H9 (cell line): Measurements from ENCODE around the gene CFAP61. TPM values are rescaled to one million over a fixed set of nuclear protein-coding genes. Genes with fewer than 3 reads are reported as not detected.

ENCODE experiments used
- DNase-seq: peaks from one replicate; pipeline ENCODE4 v3.0.0-alpha.2; 2017
- H2AFZ ChIP-seq: one replicate; pipeline ENCODE4 v1.6.1; 2013; ENCODE audit warnings: mild to moderate bottlenecking, low read length, control low read depth, moderate library complexity
- H2AK5ac ChIP-seq: 2 replicates; pipeline ENCODE4 v1.6.1; 2013; ENCODE audit warnings: low read length, control low read depth, mixed read lengths; ENCODE audit not compliant: insufficient read length
- H2BK120ac ChIP-seq: one replicate; pipeline ENCODE4 v1.6.1; 2013; ENCODE audit warnings: low read depth, mild to moderate bottlenecking, low read length, control low read depth, inconsistent platforms; ENCODE audit not compliant: poor library complexity, severe bottlenecking
- H2BK12ac ChIP-seq: 2 replicates; pipeline ENCODE4 v1.6.1; 2013; ENCODE audit warnings: low read length, control low read depth, mixed read lengths, low read depth; ENCODE audit not compliant: insufficient read length
- H2BK15ac ChIP-seq: 2 replicates; pipeline ENCODE4 v1.6.1; 2013; ENCODE audit warnings: low read depth, low read length, control low read depth
- H2BK20ac ChIP-seq: one replicate; pipeline ENCODE4 v1.6.1; 2013; ENCODE audit warnings: low read depth, mild to moderate bottlenecking, low read length, control low read depth, inconsistent platforms; ENCODE audit not compliant: poor library complexity, severe bottlenecking
- H2BK5ac ChIP-seq: 2 replicates; pipeline ENCODE4 v1.6.1; 2013; ENCODE audit warnings: low read length, control low read depth, mixed read lengths; ENCODE audit not compliant: insufficient read length
- H3K14ac ChIP-seq: 2 replicates; pipeline ENCODE4 v1.6.1; 2013; ENCODE audit warnings: low read length, control low read depth; ENCODE audit not compliant: insufficient read depth
- H3K18ac ChIP-seq: 2 replicates; pipeline ENCODE4 v1.6.1; 2013; ENCODE audit warnings: low read depth, mild to moderate bottlenecking, mixed read lengths, low read length, control low read depth; ENCODE audit not compliant: insufficient read length
- H3K23ac ChIP-seq: 2 replicates; pipeline ENCODE4 v1.6.1; 2013; ENCODE audit warnings: low read length, control low read depth, mixed read lengths, low read depth; ENCODE audit not compliant: insufficient read length
- H3K23me2 ChIP-seq: 2 replicates; pipeline ENCODE4 v1.6.1; 2013; ENCODE audit warnings: low read depth, mild to moderate bottlenecking, mixed read lengths, low read length, control low read depth; ENCODE audit not compliant: insufficient read length, poor library complexity, severe bottlenecking
- H3K27ac ChIP-seq: 2 replicates; pipeline ENCODE4 v1.5.1; 2013; ENCODE audit warnings: low read length, control low read depth, mixed read lengths, low read depth; ENCODE audit not compliant: insufficient read length
- H3K27me3 ChIP-seq: 2 replicates; pipeline ENCODE4 v1.6.1; 2013; ENCODE audit warnings: low read length, control low read depth, inconsistent platforms; ENCODE audit not compliant: insufficient read depth
- H3K4ac ChIP-seq: 2 replicates; pipeline ENCODE4 v1.6.1; 2013; ENCODE audit warnings: low read depth, mild to moderate bottlenecking, control low read depth, inconsistent platforms, low read length, moderate library complexity
- H3K4me1 ChIP-seq: 2 replicates; pipeline ENCODE4 v1.6.1; 2013; ENCODE audit warnings: low read length, control low read depth, inconsistent platforms; ENCODE audit not compliant: insufficient read depth
- H3K4me2 ChIP-seq: 2 replicates; pipeline ENCODE4 v1.6.1; 2013; ENCODE audit warnings: low read length, control low read depth, mixed read lengths; ENCODE audit not compliant: insufficient read length, insufficient read depth
- H3K56ac ChIP-seq: 2 replicates; pipeline ENCODE4 v1.6.1; 2013; ENCODE audit warnings: low read depth, mild to moderate bottlenecking, mixed read lengths, low read length, control low read depth; ENCODE audit not compliant: insufficient read length
- H3K79me1 ChIP-seq: 2 replicates; pipeline ENCODE4 v1.6.1; 2013; ENCODE audit warnings: low read depth, mild to moderate bottlenecking, moderate library complexity, low read length, control low read depth, inconsistent platforms; ENCODE audit not compliant: insufficient read depth, poor library complexity, severe bottlenecking
- H3K79me2 ChIP-seq: 2 replicates; pipeline ENCODE4 v1.6.1; 2013; ENCODE audit warnings: low read length, control low read depth, inconsistent platforms; ENCODE audit not compliant: insufficient read depth
- H3K9ac ChIP-seq: 2 replicates; pipeline ENCODE4 v1.6.1; 2013; ENCODE audit warnings: low read length, control low read depth, mixed read lengths; ENCODE audit not compliant: insufficient read length; ENCODE audit errors: extremely low read depth
- H3K9me3 ChIP-seq: one replicate; pipeline ENCODE4 v1.6.1; 2013; ENCODE audit warnings: low read depth, low read length, inconsistent platforms; ENCODE audit not compliant: control insufficient read depth
- H3T11ph ChIP-seq: one replicate; pipeline ENCODE4 v1.6.1; 2013; ENCODE audit warnings: mild to moderate bottlenecking, low read length, control low read depth, inconsistent platforms
- H4K20me1 ChIP-seq: one replicate; pipeline ENCODE4 v1.6.1; 2013; ENCODE audit not compliant: control insufficient read depth, insufficient read length, insufficient read depth
- H4K5ac ChIP-seq: 2 replicates; pipeline ENCODE4 v1.6.1; 2013; ENCODE audit warnings: low read depth, mild to moderate bottlenecking, mixed read lengths, low read length, control low read depth; ENCODE audit not compliant: insufficient read length
- H4K8ac ChIP-seq: replicated peaks from 2 replicates; pipeline ENCODE4 v1.6.1; 2013; ENCODE audit warnings: low read length, control low read depth, mixed read lengths, low read depth; ENCODE audit not compliant: insufficient read length
- H4K91ac ChIP-seq: 2 replicates; pipeline ENCODE4 v1.6.1; 2013; ENCODE audit warnings: low read depth, mild to moderate bottlenecking, moderate library complexity, mixed read lengths, low read length, control low read depth; ENCODE audit not compliant: insufficient read length
- H3K27ac Mint-ChIP-seq, 3 experiments: 2 replicates in 2 of 3; 3 replicates in 1 of 3; pipeline ENCODE4 v1.8.0; 2020 to 2021; ENCODE audit warnings: mixed read lengths in 3 of 3, mild to moderate bottlenecking in 1 of 3, moderate library complexity in 1 of 3
- H3K27me3 Mint-ChIP-seq: 2 replicates; pipeline ENCODE4 v1.8.0; 2021; ENCODE audit warnings: low read depth, mild to moderate bottlenecking, moderate library complexity, mixed read lengths
- H3K36me3 Mint-ChIP-seq, 3 experiments: 2 replicates in 2 of 3; 3 replicates in 1 of 3; pipeline ENCODE4 v1.8.0; 2020 to 2021; ENCODE audit warnings: low read depth in 3 of 3, mixed read lengths in 3 of 3; ENCODE audit not compliant: insufficient read depth in 1 of 3
- H3K4me1 Mint-ChIP-seq, 2 experiments: 2 replicates each; pipeline ENCODE4 v1.8.0; 2020; ENCODE audit warnings: mixed read lengths in 2 of 2
- H3K4me3 Mint-ChIP-seq, 2 experiments: 2 replicates in 1 of 2; 3 replicates in 1 of 2; pipeline ENCODE4 v1.8.0; 2020 to 2021; ENCODE audit warnings: mild to moderate bottlenecking in 2 of 2, mixed read lengths in 2 of 2, moderate library complexity in 1 of 2
- H3K9me3 Mint-ChIP-seq, 2 experiments: 2 replicates in 1 of 2; 3 replicates in 1 of 2; pipeline ENCODE4 v1.8.0; 2020; ENCODE audit warnings: mild to moderate bottlenecking in 2 of 2, mixed read lengths in 2 of 2, moderate library complexity in 1 of 2
- WGBS: extraction: QIAGEN DNeasy Blood & Tissue Kit; methylation state at CpG from one replicate; pipeline ENCODE4 v1.1.7; 2013; ENCODE audit warnings: missing lambda C conversion rate, low lambda C conversion rate, mixed read lengths; ENCODE audit not compliant: insufficient read length; ENCODE audit errors: extremely low coverage; 5-methylcytosine and 5-hydroxymethylcytosine counted together
- total RNA-seq: library from RNA; stranded (reverse); gene quantifications from 2 replicates; pipeline ENCODE4 v1.2.1, GENCODE V29; 2021
- TF ChIP-seq, protein P1 (sequence below): fragments of 200-600 bp; sonication (generic); conservative IDR thresholded peaks from 3 replicates; pipeline ENCODE4 v1.8.0; 2021; ENCODE audit warnings: antibody characterized with exemption, mild to moderate bottlenecking

The CFAP61 gene
- total RNA-seq, 1 experiment from 2014 or later, result 0.44 TPM

GRCh38 chr20:20065361-20065760 is 13.0 kb downstream of the CFAP61 start:
- H3K79me2 ChIP-seq, result no peaks in the 10 kb centered on the region
- H3K23me2 ChIP-seq, result no peaks in the 10 kb centered on the region
- H3T11ph ChIP-seq, result no peak overlapping the region
- H2BK5ac ChIP-seq, result no peak overlapping the region
- no peaks in the 10 kb centered on the region; the same call in 1 of the 2 replicates for H3K4me1 ChIP-seq
- H3K27ac ChIP-seq, result no peak overlapping the region
- no peak overlapping the region for H2BK20ac ChIP-seq
- Mint-ChIP-seq H3K9me3 (no peaks in the 10 kb centered on the region), H3K4me1 (no peaks in the 10 kb centered on the region), H3K4me3 (no peak overlapping the region), H3K27me3 (peaks cover 3% of the 10 kb centered on the region), H3K36me3 (no peaks in the 10 kb centered on the region), H3K27ac (no peak overlapping the region)
- H4K5ac ChIP-seq, result no peak overlapping the region
- no peaks in the 10 kb centered on the region for H3K79me1 ChIP-seq
- H2BK120ac ChIP-seq, result no peak overlapping the region
- no peak overlapping the region for H3K4ac ChIP-seq
- no peaks in the 10 kb centered on the region for H3K27me3 ChIP-seq
- H2BK12ac ChIP-seq, result no peak overlapping the region
- H3K23ac ChIP-seq, result no peak overlapping the region
- no peak overlapping the region for H3K14ac ChIP-seq
- no CpG with 5 or more reads among the region's 1 CpG for WGBS
- DNase-seq, result no peak
- H3K9me3 ChIP-seq, result no peaks in the 10 kb centered on the region
- H3K56ac ChIP-seq, result no peak overlapping the region
- no peak overlapping the region for H4K8ac ChIP-seq
- H2AFZ ChIP-seq, result no peak overlapping the region
- H3K18ac ChIP-seq, result no peak overlapping the region
- no peak overlapping the region for H3K9ac ChIP-seq
- H4K20me1 ChIP-seq, result no peaks in the 10 kb centered on the region
- H4K91ac ChIP-seq, result no peak overlapping the region
- H2AK5ac ChIP-seq, result no peak overlapping the region
- H3K4me2 ChIP-seq, result no peak overlapping the region
- H2BK15ac ChIP-seq, result no peak overlapping the region
- TF ChIP-seq, protein P1, sequence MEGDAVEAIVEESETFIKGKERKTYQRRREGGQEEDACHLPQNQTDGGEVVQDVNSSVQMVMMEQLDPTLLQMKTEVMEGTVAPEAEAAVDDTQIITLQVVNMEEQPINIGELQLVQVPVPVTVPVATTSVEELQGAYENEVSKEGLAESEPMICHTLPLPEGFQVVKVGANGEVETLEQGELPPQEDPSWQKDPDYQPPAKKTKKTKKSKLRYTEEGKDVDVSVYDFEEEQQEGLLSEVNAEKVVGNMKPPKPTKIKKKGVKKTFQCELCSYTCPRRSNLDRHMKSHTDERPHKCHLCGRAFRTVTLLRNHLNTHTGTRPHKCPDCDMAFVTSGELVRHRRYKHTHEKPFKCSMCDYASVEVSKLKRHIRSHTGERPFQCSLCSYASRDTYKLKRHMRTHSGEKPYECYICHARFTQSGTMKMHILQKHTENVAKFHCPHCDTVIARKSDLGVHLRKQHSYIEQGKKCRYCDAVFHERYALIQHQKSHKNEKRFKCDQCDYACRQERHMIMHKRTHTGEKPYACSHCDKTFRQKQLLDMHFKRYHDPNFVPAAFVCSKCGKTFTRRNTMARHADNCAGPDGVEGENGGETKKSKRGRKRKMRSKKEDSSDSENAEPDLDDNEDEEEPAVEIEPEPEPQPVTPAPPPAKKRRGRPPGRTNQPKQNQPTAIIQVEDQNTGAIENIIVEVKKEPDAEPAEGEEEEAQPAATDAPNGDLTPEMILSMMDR, result no peak
